HL-60 (cell line): Measurements from ENCODE around the gene SLC9A7.

Experiments used
- CTCF ChIP-seq: IDR thresholded peaks from one replicate; pipeline ENCODE4 v1.5.1; 2011; ENCODE audit warnings: low read length, control low read depth, inconsistent platforms; ENCODE audit not compliant: insufficient read depth
- POLR2AphosphoS5 ChIP-seq: IDR thresholded peaks from 2 replicates; pipeline ENCODE4 v1.6.1; 2012; ENCODE audit warnings: low read depth
- SPI1 ChIP-seq: IDR thresholded peaks from 2 replicates; pipeline ENCODE4 v1.6.1; 2012; ENCODE audit warnings: low read depth, mild to moderate bottlenecking, borderline replicate concordance

GRCh38 chrX:46647251-46647650, 111.7 kb downstream of the SLC9A7 start:
- TF ChIP-seq CTCF (no peak), POLR2AphosphoS5 (no peak), SPI1 (no peak)
